ENCODE measurements around the gene AJAP1. TPM values are rescaled to one million over a fixed set of nuclear protein-coding genes. Genes with fewer than 3 reads are reported as not detected.

Gene AJAP1
- total and polyA plus RNA-seq, 2 experiments from 2014 or later, result not detected

GRCh38 chr1:4689271-4689935 is 35.0 kb downstream of the AJAP1 start:
- ATAC-seq, result no peak
- Histone ChIP-seq H3K79me2 (replicated peaks; ENCODE audit: insufficient read depth) (no peaks in the 10 kb centered on the region), H2AFZ (no peak overlapping the region), H3K9me2 (ENCODE audit: insufficient read depth) (no peaks in the 10 kb centered on the region), H3K36me3 (ENCODE audit: insufficient read depth) (no peaks in the 10 kb centered on the region; the same call in 1 of the 2 replicates), H3F3A (replicated peaks; ENCODE audit: low read depth) (no peaks in the 10 kb centered on the region), H3K4me3 (no peak overlapping the region), H3K27me3 (ENCODE audit: insufficient read depth) (no peaks in the 10 kb centered on the region), H3K4me2 (no peak overlapping the region), H4K20me1 (replicated peaks; ENCODE audit: insufficient read depth) (no peaks in the 10 kb centered on the region), H3K4me1 (ENCODE audit: insufficient read depth) (no peaks in the 10 kb centered on the region), H3K27ac (ENCODE audit: low read depth) (no peak overlapping the region)
- H3K27ac Mint-ChIP-seq, result no peak overlapping the region
- no peak for DNase-seq (ENCODE audit: low spot score)
- H3K27me3 Mint-ChIP-seq (ENCODE audit: insufficient read depth, low read depth, poor library complexity), result peaks cover 7% of the 10 kb centered on the region
- no peak overlapping the region for H3K4me3 Mint-ChIP-seq
- H3K9me3 Mint-ChIP-seq, result peaks cover 2% of the 10 kb centered on the region; the same call in 1 of the 3 replicates
- H3K4me1 Mint-ChIP-seq, result peaks cover 14% of the 10 kb centered on the region
- TF ChIP-seq ETS1 (IDR thresholded peaks at IDR 0.05), result no peak
- no peak for TF ChIP-seq NANOG (IDR thresholded peaks at IDR 0.05; ENCODE audit: borderline replicate concordance)
- TF ChIP-seq ZNF462 (CRISPR knock-in tag; IDR thresholded peaks at IDR 0.05), result no peak
- no peak for TF ChIP-seq EZH2phosphoT487 (IDR thresholded peaks at IDR 0.05; ENCODE audit: unreplicated experiment)
- no peak for TF ChIP-seq JUNB (IDR thresholded peaks at IDR 0.05; ENCODE audit: unreplicated experiment)
- TF ChIP-seq, protein P1, sequence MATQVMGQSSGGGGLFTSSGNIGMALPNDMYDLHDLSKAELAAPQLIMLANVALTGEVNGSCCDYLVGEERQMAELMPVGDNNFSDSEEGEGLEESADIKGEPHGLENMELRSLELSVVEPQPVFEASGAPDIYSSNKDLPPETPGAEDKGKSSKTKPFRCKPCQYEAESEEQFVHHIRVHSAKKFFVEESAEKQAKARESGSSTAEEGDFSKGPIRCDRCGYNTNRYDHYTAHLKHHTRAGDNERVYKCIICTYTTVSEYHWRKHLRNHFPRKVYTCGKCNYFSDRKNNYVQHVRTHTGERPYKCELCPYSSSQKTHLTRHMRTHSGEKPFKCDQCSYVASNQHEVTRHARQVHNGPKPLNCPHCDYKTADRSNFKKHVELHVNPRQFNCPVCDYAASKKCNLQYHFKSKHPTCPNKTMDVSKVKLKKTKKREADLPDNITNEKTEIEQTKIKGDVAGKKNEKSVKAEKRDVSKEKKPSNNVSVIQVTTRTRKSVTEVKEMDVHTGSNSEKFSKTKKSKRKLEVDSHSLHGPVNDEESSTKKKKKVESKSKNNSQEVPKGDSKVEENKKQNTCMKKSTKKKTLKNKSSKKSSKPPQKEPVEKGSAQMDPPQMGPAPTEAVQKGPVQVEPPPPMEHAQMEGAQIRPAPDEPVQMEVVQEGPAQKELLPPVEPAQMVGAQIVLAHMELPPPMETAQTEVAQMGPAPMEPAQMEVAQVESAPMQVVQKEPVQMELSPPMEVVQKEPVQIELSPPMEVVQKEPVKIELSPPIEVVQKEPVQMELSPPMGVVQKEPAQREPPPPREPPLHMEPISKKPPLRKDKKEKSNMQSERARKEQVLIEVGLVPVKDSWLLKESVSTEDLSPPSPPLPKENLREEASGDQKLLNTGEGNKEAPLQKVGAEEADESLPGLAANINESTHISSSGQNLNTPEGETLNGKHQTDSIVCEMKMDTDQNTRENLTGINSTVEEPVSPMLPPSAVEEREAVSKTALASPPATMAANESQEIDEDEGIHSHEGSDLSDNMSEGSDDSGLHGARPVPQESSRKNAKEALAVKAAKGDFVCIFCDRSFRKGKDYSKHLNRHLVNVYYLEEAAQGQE (IDR thresholded peaks at IDR 0.05; ENCODE audit: unreplicated experiment), result no peak
- TF ChIP-seq, protein P2, sequence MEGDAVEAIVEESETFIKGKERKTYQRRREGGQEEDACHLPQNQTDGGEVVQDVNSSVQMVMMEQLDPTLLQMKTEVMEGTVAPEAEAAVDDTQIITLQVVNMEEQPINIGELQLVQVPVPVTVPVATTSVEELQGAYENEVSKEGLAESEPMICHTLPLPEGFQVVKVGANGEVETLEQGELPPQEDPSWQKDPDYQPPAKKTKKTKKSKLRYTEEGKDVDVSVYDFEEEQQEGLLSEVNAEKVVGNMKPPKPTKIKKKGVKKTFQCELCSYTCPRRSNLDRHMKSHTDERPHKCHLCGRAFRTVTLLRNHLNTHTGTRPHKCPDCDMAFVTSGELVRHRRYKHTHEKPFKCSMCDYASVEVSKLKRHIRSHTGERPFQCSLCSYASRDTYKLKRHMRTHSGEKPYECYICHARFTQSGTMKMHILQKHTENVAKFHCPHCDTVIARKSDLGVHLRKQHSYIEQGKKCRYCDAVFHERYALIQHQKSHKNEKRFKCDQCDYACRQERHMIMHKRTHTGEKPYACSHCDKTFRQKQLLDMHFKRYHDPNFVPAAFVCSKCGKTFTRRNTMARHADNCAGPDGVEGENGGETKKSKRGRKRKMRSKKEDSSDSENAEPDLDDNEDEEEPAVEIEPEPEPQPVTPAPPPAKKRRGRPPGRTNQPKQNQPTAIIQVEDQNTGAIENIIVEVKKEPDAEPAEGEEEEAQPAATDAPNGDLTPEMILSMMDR (conservative IDR thresholded peaks at IDR 0.05; ENCODE audit: low read depth in 2 of 2), result no peak
- no peak for TF ChIP-seq ZNF331 (CRISPR knock-in tag; IDR thresholded peaks at IDR 0.05; ENCODE audit: low read depth)
- TF ChIP-seq POLR2AphosphoS5 (IDR thresholded peaks at IDR 0.05; ENCODE audit: low read depth), result no peak
- no peak for TF ChIP-seq EZH2 (IDR thresholded peaks at IDR 0.05; ENCODE audit: low read depth, unreplicated experiment)
- H3K36me3 Mint-ChIP-seq (ENCODE audit: low read depth), result no peaks in the 10 kb centered on the region; the same call in 2 of the 3 replicates

Measured in GM23338 (cell line).